NCI-H524 treated with DMSO at 0.1 percent for 48 hours (cell line): ENCODE results near the gene CPTP.
"Not testable (repeated sequence)": the region's sequence is repeated elsewhere in the genome, so short reads cannot be mapped to it uniquely, and the experiment has no call there.

Experiments used
- DNase-seq: peaks from one replicate; lab custom pipeline; 2025; lab: John Stamatoyannopoulos, UW

Gene CPTP

DNA sequence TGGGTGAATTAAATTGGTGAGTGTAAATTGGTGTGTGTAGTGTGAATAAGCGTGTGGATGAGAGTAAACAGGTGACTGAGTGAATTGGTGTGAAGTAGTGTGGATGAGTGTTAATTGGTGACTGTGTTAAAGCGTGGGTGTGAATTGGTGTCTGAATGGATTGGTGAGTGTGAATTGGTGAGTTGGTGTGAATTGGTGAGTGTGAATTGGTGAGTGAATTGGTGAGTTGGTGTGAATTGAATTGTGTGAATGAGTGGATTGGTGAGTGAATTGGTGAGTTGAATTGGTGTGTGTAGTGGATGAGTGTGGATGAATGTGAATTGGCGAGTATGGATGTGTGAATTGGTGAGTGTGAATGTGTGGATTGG, 42.1 kb downstream of the CPTP start:
- DNase-seq, result no peak

DNA sequence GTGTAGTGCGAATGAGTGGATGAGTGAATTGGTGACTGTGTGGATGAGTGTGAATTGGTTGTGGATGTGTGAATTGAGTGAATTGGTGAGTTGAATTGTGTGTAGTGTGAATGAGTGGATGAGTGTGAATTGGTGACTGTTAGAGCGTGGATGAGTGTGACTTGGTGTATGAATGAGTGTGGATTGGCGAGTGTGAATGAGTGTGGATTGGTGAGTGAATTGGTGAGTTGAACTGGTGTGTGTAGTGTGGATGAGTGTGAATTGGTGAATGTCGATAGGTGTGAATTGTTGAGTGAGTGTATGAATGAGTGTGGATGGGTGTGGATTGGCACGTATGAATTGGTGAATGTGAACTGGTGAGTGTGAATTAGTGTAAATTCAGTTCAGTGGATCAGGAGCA, 42.7 kb downstream of the CPTP start:
- DNase-seq, result no peak

DNA sequence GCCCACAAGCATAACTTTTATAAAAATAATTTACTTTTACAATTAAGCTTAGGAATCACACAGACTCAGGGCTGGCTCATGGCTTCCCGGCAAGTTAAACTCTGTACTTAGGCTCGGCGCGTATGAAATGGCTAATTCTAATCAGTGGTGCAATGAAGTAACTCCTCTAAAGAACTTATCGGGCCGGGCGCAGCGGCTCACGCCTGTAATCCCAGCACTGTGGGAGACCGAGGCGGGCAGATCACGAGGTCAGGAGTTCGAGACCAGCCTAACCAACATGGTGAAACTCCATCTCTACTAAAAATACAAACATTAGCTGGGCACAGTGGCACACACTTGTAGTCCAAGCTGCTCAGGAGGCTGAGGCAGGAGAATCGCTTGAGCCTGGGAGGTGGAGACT, 45.5 kb downstream of the CPTP start:
- DNase-seq, result not testable (repeated sequence)

DNA sequence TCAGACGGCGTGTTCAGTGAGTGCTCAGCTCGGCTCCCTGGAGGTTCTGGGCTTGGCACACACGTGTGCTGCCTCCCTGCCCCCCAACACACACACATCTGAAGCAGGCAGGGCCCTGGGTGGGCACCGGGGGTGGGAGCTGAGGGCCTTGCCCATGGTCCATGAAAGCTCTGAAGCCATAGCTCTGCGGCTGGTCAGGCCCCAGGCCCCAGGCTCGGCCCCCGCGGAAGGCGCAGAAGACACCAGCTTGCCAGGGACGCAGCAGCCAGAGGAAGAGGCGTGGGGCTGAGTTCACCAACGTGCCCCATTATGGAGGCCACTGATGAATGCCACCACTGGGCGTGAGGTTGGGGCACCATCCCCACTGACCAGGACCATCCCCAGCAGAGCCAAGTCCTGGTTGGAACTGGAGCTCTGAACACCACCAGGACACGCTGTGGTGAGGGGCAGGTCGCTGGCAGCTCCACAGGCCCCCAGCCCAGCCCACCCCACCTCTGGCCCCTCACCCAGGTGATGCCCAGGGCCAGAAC, 46.2 kb downstream of the CPTP start:
- DNase-seq, result no peak

DNA sequence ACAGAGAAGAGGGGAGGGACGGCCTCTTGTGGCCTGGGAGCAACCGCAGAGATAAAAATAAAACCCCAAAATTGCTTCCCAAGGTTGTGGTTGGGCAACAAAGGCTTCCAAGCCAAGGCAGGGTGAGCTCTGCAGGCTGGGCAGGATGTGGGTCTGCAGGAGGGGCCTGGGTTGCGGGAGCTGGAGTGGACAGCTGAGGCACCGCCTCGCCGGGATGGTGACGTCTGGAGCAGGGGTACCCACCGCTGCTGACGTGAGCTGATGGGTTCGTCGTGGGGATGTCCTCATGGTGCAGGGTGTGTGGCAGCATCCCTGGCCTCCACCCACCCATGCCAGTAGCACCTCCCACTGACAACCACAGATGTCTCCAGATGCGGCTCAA, 46.8 kb downstream of the CPTP start:
- no peak for DNase-seq

DNA sequence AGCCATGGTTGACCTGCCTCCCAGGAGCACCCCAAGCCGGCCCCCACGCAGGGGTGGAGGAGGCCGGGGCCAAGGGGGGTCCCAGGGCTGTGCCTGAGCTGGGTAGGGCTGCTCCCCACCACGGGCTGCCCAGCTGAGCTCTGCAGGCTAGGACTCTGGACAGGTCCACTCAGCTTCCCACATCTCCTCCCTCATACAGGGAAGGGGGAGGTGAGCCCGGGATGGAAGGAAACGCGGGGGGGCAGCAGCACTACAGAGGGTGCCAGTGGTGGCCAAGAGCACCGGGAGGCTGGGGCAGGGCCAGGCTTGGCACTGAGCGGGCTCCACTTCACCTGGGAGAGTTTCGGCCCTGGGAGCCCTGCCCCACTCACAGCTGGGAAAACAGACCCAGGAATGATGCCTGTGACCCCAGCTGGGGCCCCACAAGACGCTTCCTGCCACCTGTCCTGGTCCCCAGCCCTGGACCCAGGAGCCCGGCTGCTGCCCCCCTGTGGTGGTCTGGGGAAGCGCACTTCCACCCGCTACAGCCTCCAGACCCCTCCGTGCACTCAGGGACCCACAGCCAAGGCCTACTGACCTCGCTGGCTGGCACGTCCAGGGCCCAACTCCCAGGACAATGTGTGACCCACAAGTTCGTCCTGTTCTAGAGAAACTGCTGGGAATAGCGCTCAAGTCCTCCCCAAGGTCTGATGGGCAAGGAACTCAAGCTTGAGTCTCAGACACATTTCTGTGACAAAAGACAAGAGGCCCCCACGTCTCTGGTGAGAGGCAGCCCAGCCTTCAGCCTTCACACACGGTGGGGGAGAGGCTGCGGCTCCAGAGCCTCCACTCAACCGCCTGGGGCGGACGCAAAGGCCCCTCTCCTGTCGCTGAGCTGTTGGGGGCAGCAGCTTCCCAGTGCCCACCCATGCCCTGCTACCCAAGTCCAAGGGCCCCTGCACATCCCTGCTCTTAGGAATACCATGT, 47.4 kb downstream of the CPTP start:
- no peak for DNase-seq

DNA sequence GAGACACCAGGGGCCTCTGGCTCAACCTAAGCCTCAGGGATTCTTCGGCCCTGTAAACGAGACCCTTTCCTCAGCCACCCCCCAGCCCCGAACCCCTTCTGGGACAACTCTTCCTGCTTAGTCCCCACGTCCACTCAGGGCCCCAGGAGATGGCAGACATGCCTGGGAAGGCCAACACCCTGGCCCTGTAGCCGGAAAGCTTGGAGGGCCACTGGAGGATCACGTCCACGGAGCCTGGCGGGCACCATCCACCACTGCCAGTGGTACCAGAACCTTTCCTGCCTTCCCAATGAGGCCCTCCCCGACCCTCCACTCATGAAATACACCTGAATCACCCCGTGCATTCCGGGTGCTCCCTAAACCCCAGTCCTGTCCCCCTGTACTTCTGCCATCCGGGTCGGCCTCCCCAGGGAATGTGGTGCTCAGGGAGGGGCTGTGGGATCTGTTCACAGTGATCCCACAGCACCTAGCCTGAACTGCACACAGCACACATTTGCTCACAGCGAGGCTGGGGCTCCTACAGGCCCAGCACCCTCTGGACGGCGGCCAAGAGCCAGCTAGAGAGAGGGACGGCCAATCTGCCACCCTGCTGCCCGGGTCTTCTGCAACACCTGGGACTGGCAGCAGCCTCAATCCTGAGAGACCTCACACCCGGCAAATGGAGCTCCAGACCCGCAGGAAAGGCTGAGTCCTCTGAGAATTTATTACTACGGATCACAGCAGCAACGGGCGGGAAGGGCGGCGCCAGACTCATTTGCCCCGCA, 48.6 kb downstream of the CPTP start:
- DNase-seq, result no peak

DNA sequence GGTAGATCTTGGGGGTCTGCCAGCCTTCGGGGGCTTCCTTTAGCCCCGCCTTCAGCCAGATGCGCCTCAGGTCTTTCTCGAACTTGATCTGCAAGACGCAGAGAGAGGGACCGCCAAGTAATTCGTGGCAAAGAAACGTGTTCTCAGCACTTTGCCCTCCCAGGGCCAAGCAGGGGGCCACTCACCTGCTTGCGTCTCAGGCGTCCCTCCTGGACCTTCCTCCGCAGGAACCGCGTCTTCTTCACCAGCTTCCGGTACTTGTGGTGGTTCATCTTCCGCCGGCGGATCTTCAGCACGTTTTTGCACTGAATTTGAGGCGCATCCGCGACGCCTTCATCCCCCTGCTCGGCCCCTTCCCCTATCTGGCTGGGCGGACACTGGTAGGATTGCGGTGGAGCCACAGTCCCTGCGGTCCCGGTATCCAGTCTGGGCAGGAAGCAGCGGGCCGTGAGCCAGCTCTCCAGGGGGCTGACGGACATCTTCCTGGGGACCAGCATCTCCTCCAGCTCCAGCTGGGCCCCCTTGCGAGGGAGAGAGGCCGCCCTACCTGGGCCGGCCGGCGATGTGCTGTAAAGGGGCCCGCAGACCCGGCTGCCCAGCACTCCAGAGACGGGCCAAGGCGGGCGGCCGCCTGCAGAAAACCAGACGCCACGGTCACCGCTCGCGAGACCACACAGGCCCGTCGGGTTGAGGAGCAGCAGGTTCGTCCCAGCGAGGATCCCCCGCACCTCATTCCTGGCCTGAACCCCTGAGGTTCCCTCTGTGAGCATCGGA, 49.4 kb downstream of the CPTP start:
- DNase-seq, result no peak

DNA sequence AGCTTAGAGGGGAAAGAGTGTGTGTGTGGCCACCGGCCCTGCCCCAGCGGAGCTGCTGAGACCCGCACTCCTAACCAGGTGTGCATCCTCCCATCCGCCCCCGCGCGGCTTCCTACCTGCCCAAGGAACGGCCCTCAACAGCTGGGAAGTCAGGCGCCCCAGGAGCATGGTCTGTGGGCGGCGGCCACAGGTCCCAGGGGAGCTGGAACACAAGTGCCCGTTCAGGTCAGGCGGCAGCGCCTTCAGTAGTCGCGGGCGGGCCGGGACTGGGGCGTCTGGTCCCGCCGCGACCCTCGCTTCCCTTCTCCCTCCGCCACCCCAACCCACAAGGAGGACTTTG, 50.0 kb downstream of the CPTP start:
- no peak for DNase-seq

DNA sequence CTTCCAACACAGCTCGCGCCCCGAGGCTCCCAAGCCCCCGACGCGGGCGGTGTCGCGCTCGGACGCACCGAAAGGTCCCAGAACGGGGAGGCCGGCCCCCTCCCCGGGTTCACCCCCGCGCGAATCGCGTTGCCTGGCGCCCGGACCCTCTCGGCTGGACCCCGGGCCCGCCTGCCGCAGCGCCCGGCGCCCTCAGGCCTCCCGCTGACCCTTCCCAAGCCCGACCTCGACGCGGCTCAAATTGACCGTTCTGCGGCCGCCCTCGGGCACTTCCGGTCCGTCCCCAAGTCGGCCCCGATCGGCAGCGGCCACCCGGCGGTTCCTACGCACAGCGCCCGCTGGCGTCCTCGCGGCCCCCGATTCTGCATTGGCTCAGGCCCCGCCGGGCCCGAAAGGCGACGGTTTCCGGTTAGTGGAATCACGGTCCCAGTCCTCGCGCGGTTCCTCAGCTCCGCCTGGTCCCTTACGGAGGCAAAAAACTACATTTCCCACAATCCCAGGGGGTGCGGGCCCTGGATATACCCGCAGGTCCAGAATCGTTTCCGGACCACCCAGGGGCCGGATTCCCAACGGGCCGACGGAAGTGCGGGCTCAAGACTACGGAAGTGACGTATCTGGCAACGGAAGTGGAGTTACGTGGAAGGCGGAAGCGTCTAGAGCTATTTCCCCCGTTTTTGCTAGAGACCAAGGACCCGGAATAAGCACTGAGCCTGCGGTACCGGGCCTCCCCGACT, 50.5 kb downstream of the CPTP start, which contains the start of gene AURKAIP1:
TSS of gene AURKAIP1 (minus strand) at position 279 of the 734 bp plus-strand sequence. CDS start 451 bp downstream, outside the sequence.
- peak; percentile 92 for DNase-seq

DNA sequence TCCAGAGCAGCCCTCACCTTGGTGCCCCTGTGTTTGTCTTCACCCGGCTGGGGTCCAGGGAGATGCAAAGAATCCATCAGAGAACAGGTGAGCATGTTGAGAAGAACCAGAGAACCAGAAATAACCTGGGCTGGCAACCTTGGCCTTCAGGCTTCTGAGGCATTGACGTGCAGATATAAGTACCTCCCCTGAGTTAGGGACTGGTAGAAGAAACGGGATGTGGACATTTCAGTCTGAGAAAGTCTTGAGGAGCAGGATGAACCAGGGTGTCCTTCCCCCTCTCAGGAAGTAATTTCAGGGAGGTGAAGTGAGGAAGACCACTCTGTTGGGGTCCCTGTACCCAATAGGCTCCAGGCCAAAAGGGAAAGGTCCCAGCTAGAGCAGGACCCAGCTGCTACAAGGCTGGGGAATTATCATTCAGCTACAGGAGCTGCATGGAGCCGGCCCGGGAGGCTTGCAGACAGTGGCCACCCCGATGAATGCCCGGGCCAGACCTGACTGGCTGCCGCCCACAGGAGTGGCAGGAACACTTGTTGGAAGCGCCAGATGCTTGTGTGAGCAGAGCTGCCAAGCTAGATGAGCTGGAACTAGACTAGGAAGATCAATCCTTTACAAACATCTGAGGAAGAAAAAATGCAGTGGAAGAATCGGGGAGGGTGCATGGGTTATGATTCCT, 52.1 kb downstream of the CPTP start:
- no peak for DNase-seq

DNA sequence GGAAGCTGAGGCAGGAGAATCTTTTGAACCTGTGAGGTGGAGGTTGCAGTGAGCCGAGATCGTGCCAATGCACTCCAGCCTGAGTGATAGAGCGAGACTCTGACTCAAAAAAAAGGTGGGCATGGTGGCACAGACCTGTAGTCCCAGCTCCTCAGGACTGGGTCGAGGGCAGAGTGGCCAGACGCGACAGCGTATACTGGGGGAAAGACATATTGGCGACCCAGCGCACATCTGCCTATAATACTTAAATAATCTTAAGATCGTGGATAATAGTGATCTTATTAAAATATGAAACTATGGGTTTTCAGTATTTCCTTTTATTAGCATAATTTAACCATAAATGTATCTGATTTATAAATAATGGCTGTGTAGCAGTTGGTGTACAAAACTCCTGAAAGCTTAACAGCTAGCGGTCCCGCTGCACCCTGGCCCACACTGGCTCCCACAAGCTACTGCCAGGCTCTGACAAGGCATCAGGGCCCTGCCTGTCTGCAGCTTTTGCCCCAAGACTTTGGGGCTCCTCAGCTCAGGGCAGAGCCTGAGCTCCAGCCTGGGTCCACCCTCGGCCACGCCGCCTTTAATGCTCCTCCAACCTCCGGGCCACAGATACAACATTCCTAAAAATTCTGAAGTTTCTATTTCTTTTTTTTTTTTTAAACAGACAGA, 53.1 kb downstream of the CPTP start:
- DNase-seq, result no peak
